HUES6 (cell line): ENCODE measurements around the gene NDUFB11.

Experiments used
- H3K27ac ChIP-seq: 2 replicates; pipeline ENCODE4 v1.7.0; 2013; ENCODE audit warnings: low read depth, mild to moderate bottlenecking, low read length, inconsistent platforms
- H3K27me3 ChIP-seq: 2 replicates; pipeline ENCODE4 v1.6.1; 2013; ENCODE audit warnings: low read length; ENCODE audit not compliant: control insufficient read depth, insufficient read depth
- H3K36me3 ChIP-seq: 2 replicates; pipeline ENCODE4 v1.6.1; 2013; ENCODE audit warnings: low read length; ENCODE audit not compliant: control insufficient read depth, insufficient read depth
- H3K4me1 ChIP-seq: 2 replicates; pipeline ENCODE4 v1.6.1; 2013; ENCODE audit warnings: low read length; ENCODE audit not compliant: control insufficient read depth, insufficient read depth
- H3K4me3 ChIP-seq: 2 replicates; pipeline ENCODE4 v1.5.1; 2013; ENCODE audit warnings: low read depth, low read length
- H3K9ac ChIP-seq: one replicate; pipeline ENCODE4 v1.6.1; 2013; ENCODE audit warnings: mild to moderate bottlenecking, low read length
- H3K9me3 ChIP-seq: 2 replicates; pipeline ENCODE4 v1.6.1; 2013; ENCODE audit warnings: low read depth, low read length; ENCODE audit not compliant: control insufficient read depth, insufficient read depth

NDUFB11 gene

GRCh38 chrX:47162927-47163583, 18.6 kb upstream of the NDUFB11 start:
- Histone ChIP-seq H3K36me3 (peaks cover 27% of the 10 kb centered on the region), H3K27ac (no peak overlapping the region), H3K4me1 (no peaks in the 10 kb centered on the region), H3K4me3 (no peak overlapping the region), H3K9me3 (peaks cover 2% of the 10 kb centered on the region; the same call in 1 of the 2 replicates), H3K9ac (no peak overlapping the region), H3K27me3 (no peaks in the 10 kb centered on the region)

GRCh38 chrX:47160781-47161180, 16.3 kb upstream of the NDUFB11 start:
- Histone ChIP-seq H3K27ac (no peak overlapping the region), H3K4me1 (no peaks in the 10 kb centered on the region), H3K27me3 (no peaks in the 10 kb centered on the region), H3K9ac (no peak overlapping the region), H3K36me3 (peaks cover 46% of the 10 kb centered on the region), H3K9me3 (peaks cover 2% of the 10 kb centered on the region; the same call in 1 of the 2 replicates), H3K4me3 (no peak overlapping the region)

- Histone ChIP-seq H3K9ac (no peak overlapping the region), H3K27ac (no peak overlapping the region), H3K4me1 (no peaks in the 10 kb centered on the region), H3K36me3 (peaks cover 51% of the 10 kb centered on the region), H3K9me3 (peaks cover 2% of the 10 kb centered on the region; the same call in 1 of the 2 replicates), H3K27me3 (no peaks in the 10 kb centered on the region), H3K4me3 (no peak overlapping the region)
These were observed 14.3 kb upstream of the NDUFB11 start for GRCh38 chrX:47158781-47159180.

- Histone ChIP-seq H3K9me3 (peaks cover 2% of the 10 kb centered on the region; the same call in 1 of the 2 replicates), H3K27ac (no peak overlapping the region), H3K4me3 (no peak overlapping the region), H3K36me3 (peaks cover 56% of the 10 kb centered on the region), H3K9ac (no peak overlapping the region), H3K27me3 (no peaks in the 10 kb centered on the region), H3K4me1 (no peaks in the 10 kb centered on the region)
These were observed 13.6 kb upstream of the NDUFB11 start for GRCh38 chrX:47158131-47158530.

- peaks cover 53% of the 10 kb centered on the region for H3K36me3 ChIP-seq
- H3K27ac ChIP-seq: no peak overlapping the region
- no peaks in the 10 kb centered on the region for H3K4me1 ChIP-seq
- H3K27me3 ChIP-seq: no peaks in the 10 kb centered on the region
- no peaks in the 10 kb centered on the region for H3K9me3 ChIP-seq
- no peak overlapping the region for H3K4me3 ChIP-seq
- no peak overlapping the region for H3K9ac ChIP-seq
These were observed 12.4 kb upstream of the NDUFB11 start for GRCh38 chrX:47156611-47157520.

- Histone ChIP-seq H3K4me1 (peaks cover 8% of the 10 kb centered on the region), H3K27me3 (no peaks in the 10 kb centered on the region), H3K9me3 (no peaks in the 10 kb centered on the region), H3K9ac (no peak overlapping the region), H3K36me3 (peaks cover 59% of the 10 kb centered on the region), H3K4me3 (no peak overlapping the region), H3K27ac (no peak overlapping the region)
These were observed 6.9 kb upstream of the NDUFB11 start for GRCh38 chrX:47151435-47151834.

- no peak overlapping the region for H3K9ac ChIP-seq
- H3K4me3 ChIP-seq: no peak overlapping the region
- no peaks in the 10 kb centered on the region for H3K27me3 ChIP-seq
- peaks cover 42% of the 10 kb centered on the region for H3K36me3 ChIP-seq
- peaks cover 11% of the 10 kb centered on the region for H3K4me1 ChIP-seq
- no peaks in the 10 kb centered on the region for H3K9me3 ChIP-seq
- H3K27ac ChIP-seq: no peak overlapping the region
These were observed 4.4 kb upstream of the NDUFB11 start for GRCh38 chrX:47148946-47149345.

- Histone ChIP-seq H3K9ac (no peak overlapping the region), H3K4me3 (peak overlapping the region; percentile 100), H3K36me3 (peaks cover 41% of the 10 kb centered on the region), H3K4me1 (peaks cover 11% of the 10 kb centered on the region), H3K27ac (no peak overlapping the region), H3K9me3 (no peaks in the 10 kb centered on the region; the same call in 1 of the 2 replicates), H3K27me3 (no peaks in the 10 kb centered on the region)
These were observed 2.7 kb upstream of the NDUFB11 start for GRCh38 chrX:47146936-47147859.

- no peaks in the 10 kb centered on the region; the same call in 1 of the 2 replicates for H3K9me3 ChIP-seq
- H3K4me1 ChIP-seq: peaks cover 11% of the 10 kb centered on the region
- H3K27ac ChIP-seq: no peak overlapping the region
- H3K4me3 ChIP-seq: peak overlapping the region; percentile 100
- H3K36me3 ChIP-seq: peaks cover 39% of the 10 kb centered on the region
- no peaks in the 10 kb centered on the region for H3K27me3 ChIP-seq
- peak overlapping the region; percentile 82 for H3K9ac ChIP-seq
These were observed 1.8 kb upstream of the NDUFB11 start for GRCh38 chrX:47146121-47146935.
